GM10847 (cell line): ENCODE data around the gene EXPH5.

Experiments
- POLR2A ChIP-seq: IDR thresholded peaks from 2 replicates; pipeline ENCODE4 v1.6.1; 2011; ENCODE audit not compliant: insufficient read length; ENCODE audit errors: extremely low read depth

The EXPH5 gene

GRCh38 chr11:108543316-108543964 is 50.1 kb downstream of the EXPH5 start:
- no peak for TF ChIP-seq POLR2A

GRCh38 chr11:108541531-108541930 is 52.0 kb downstream of the EXPH5 start:
- TF ChIP-seq POLR2A = no peak

- TF ChIP-seq POLR2A = no peak
Measured at GRCh38 chr11:108538502-108538901, 55.1 kb downstream of the EXPH5 start.

GRCh38 chr11:108538022-108538424 is 55.5 kb downstream of the EXPH5 start:
- TF ChIP-seq POLR2A = no peak

- no peak for TF ChIP-seq POLR2A
Measured at GRCh38 chr11:108536783-108537182, 56.8 kb downstream of the EXPH5 start.

GRCh38 chr11:108535384-108535955 is 58.1 kb downstream of the EXPH5 start:
- no peak for TF ChIP-seq POLR2A

- TF ChIP-seq POLR2A = no peak
Measured at GRCh38 chr11:108534274-108534882, 59.2 kb downstream of the EXPH5 start.

- no peak for TF ChIP-seq POLR2A
Measured at GRCh38 chr11:108530426-108530825, 63.1 kb downstream of the EXPH5 start.

GRCh38 chr11:108527382-108527781 is 66.2 kb downstream of the EXPH5 start:
- no peak for TF ChIP-seq POLR2A

GRCh38 chr11:108525161-108525560 is 68.4 kb downstream of the EXPH5 start:
- TF ChIP-seq POLR2A = no peak

GRCh38 chr11:108524422-108524821 is 69.1 kb downstream of the EXPH5 start:
- no peak for TF ChIP-seq POLR2A

GRCh38 chr11:108522318-108522717 is 71.2 kb downstream of the EXPH5 start:
- TF ChIP-seq POLR2A = no peak

GRCh38 chr11:108518581-108518980 is 75.0 kb downstream of the EXPH5 start:
- TF ChIP-seq POLR2A = no peak

GRCh38 chr11:108516125-108516524 is 77.4 kb downstream of the EXPH5 start:
- no peak for TF ChIP-seq POLR2A

GRCh38 chr11:108512708-108513107 is 80.9 kb downstream of the EXPH5 start:
- no peak for TF ChIP-seq POLR2A

- no peak for TF ChIP-seq POLR2A
Measured at GRCh38 chr11:108511851-108512474, 81.6 kb downstream of the EXPH5 start.
